T-helper 2 cell treated with Interferon-gamma antibody and Interleukin-4, amounts not matched to agents 5 μg/mL and 100 μg/mL, for 36 hours (primary cell): ENCODE data around the gene MAGI1.

ENCODE experiments used
- DNase-seq: peaks from one replicate; pipeline ENCODE4 v3.0.0; 2021; ENCODE audit warnings: low spot score
- H3K27ac Mint-ChIP-seq: one replicate; pipeline ENCODE4 v1.8.0; 2021; ENCODE audit warnings: mild to moderate bottlenecking, mixed read lengths
- H3K27me3 Mint-ChIP-seq: one replicate; pipeline ENCODE4 v1.8.0; 2021; ENCODE audit warnings: low read depth, mixed read lengths
- H3K36me3 Mint-ChIP-seq: one replicate; pipeline ENCODE4 v1.8.0; 2021; ENCODE audit warnings: low read depth, mixed read lengths
- H3K4me1 Mint-ChIP-seq: one replicate; pipeline ENCODE4 v1.8.0; 2021; ENCODE audit warnings: low read depth, mixed read lengths
- H3K4me3 Mint-ChIP-seq: one replicate; pipeline ENCODE4 v1.8.0; 2022; ENCODE audit warnings: mild to moderate bottlenecking, moderate library complexity, mixed read lengths
- H3K9me3 Mint-ChIP-seq: one replicate; pipeline ENCODE4 v1.8.0; 2021; ENCODE audit warnings: mixed read lengths

The MAGI1 gene

DNA sequence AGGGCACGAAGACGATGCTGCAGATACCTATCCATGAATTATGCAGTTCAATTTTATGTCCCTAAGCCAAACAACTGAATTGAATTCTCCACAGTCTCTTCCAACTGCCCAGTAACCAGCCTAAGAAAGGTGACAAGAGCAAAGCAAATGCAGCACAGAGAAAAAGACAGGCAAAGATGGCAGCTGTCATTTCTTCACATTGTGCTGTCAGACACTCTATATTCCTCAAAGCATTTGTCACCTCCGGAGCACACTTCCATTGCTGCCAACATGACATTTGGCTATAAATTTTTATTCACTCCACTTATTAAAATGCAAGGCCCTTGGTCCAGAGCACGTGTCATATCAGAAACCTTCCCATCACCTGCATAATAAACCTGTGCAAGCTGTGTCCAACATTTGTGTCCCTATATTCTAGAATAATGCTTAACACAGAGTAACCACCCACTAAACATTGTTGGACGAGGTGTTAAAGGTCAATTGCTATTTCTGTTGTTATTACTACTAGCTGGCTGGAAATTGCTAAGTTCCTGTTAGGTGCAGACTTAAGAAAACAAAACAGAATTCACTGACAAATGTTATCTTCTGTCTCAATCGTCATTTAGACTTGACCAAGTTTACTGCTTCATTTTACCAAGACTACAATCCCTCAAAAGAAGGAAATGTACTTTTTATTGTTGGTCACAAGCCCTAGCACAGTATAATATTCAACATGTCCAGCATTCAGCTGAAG, 89.7 kb downstream of the MAGI1 start:
- H3K4me3 Mint-ChIP-seq, result no peak overlapping the region
- no peaks in the 10 kb centered on the region for H3K36me3 Mint-ChIP-seq
- H3K9me3 Mint-ChIP-seq, result no peaks in the 10 kb centered on the region
- DNase-seq, result no peak
- no peaks in the 10 kb centered on the region for H3K27me3 Mint-ChIP-seq
- H3K27ac Mint-ChIP-seq, result no peak overlapping the region
- peaks cover 3% of the 10 kb centered on the region for H3K4me1 Mint-ChIP-seq

DNA sequence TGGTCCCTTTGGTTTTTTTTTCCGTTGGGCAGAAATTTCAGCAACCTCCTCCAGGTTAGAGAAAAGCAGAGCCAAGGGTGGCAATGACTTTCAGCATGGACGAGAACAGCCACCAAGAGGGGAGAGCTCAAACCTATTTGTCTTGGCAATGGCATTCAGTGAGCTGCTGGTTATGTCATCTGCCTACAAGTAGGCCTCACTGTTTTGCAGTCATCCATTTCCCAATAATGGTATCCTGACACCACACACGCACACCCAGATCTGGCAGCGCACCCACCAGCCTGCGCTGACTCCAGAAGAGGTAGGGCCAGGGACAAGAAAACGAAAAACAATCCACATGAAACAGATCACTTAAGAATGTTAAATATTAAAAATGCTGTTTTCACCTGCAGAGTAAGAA, 92.3 kb downstream of the MAGI1 start:
- no peak for DNase-seq

DNA sequence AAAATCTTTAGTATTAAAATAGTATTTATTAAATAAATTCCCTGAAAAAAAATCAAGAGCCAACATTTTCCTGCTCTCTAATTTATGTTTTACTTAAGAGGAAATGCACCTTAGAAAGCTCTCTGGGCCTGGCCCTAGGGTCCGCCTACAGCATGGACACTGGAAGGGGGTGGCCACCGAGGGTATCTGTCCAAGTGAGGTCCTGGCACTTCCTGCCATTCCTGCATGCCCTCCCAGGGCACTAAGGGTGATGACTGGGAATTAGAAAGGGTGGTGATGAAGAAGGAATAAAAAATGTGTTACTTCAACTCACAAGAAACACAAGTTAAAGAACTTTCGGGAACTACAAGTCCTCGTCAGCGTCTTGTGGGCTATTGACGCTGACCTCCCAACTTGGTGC, 92.8 kb downstream of the MAGI1 start:
- Mint-ChIP-seq H3K4me3 (no peak overlapping the region), H3K27ac (no peak overlapping the region), H3K9me3 (no peaks in the 10 kb centered on the region)

More for the DNA sequence above, 92.3 kb downstream of the MAGI1 start:
- no peak overlapping the region for H3K27ac Mint-ChIP-seq
- H3K4me3 Mint-ChIP-seq, result no peak overlapping the region
- no peaks in the 10 kb centered on the region for H3K9me3 Mint-ChIP-seq
- H3K27me3 Mint-ChIP-seq, result no peaks in the 10 kb centered on the region
- H3K4me1 Mint-ChIP-seq, result no peaks in the 10 kb centered on the region
- no peaks in the 10 kb centered on the region for H3K36me3 Mint-ChIP-seq

DNA sequence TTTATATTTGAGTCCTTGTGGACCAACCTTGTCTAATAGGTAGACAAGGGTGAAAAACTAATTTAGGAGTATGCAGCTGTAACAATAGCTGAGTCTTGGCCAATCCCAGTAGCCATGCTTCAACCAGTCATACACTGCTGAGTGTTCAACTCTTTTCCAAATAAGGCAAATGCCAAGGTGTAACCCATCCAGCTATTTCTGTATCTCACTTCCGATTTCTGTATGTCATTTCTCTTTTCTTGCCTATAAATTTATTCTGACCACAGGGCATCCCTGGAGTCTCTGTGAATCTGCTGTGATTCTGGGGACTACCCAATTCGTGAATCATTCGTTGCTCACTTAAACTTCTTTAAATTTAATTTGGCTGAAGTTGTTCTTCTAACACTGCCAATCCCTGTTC, 93.2 kb downstream of the MAGI1 start:
- Mint-ChIP-seq H3K9me3 (no peaks in the 10 kb centered on the region), H3K36me3 (no peaks in the 10 kb centered on the region), H3K4me1 (no peaks in the 10 kb centered on the region), H3K27ac (no peak overlapping the region), H3K27me3 (no peaks in the 10 kb centered on the region), H3K4me3 (no peak overlapping the region)
- DNase-seq, result no peak

More for the DNA sequence above, 92.8 kb downstream of the MAGI1 start:
- Mint-ChIP-seq H3K27me3 (no peaks in the 10 kb centered on the region), H3K4me1 (no peaks in the 10 kb centered on the region), H3K36me3 (no peaks in the 10 kb centered on the region)
- DNase-seq, result no peak

DNA sequence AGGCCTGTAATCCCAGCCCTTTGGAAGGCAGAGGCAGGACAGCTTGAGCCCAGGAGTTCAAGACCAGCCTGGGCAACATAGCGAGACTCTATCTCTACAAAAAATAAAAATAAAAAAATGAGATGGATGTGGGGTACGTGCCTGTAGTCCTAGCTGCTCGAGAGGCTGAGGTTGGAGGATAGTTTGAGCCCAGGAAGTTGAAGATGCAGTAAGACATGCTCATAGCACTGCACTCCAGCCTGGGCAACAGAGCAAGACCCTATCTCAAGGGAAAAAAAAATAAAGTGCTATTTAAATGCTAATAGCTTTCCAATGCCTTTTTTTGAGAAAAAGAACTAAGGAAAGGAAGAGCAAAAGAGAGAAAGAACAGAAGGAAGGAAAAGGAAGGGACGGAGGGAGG, 94.5 kb downstream of the MAGI1 start:
- Mint-ChIP-seq H3K4me1 (no peaks in the 10 kb centered on the region), H3K27me3 (no peaks in the 10 kb centered on the region), H3K9me3 (no peaks in the 10 kb centered on the region), H3K27ac (no peak overlapping the region), H3K4me3 (no peak overlapping the region), H3K36me3 (no peaks in the 10 kb centered on the region)
- no peak for DNase-seq

DNA sequence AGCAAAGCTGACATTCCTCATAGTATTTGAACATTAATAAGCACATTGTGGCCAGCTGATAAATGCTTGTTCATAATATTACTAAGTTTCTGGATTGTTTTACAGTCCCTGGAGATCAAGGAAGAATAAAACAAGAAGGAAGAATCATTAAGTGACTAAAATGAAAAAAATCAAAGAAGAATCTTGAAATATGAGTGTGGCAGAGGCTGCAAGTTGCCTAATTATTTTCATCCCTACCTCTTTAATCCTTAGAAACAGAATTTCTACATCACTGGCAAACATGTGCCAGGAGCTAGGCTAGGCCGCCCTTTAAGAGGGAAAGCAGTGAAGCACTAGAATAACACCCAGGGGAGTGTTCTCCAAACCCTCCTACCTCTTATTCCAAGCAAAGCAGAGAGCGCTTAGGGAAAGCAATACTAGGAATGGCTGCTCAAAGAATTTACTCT, 98.9 kb downstream of the MAGI1 start:
- no peak for DNase-seq
- peaks cover 5% of the 10 kb centered on the region for H3K4me1 Mint-ChIP-seq
- no peak overlapping the region for H3K27ac Mint-ChIP-seq
- H3K4me3 Mint-ChIP-seq, result no peak overlapping the region
- peaks cover 3% of the 10 kb centered on the region for H3K9me3 Mint-ChIP-seq
- H3K27me3 Mint-ChIP-seq, result no peaks in the 10 kb centered on the region
- no peaks in the 10 kb centered on the region for H3K36me3 Mint-ChIP-seq

DNA sequence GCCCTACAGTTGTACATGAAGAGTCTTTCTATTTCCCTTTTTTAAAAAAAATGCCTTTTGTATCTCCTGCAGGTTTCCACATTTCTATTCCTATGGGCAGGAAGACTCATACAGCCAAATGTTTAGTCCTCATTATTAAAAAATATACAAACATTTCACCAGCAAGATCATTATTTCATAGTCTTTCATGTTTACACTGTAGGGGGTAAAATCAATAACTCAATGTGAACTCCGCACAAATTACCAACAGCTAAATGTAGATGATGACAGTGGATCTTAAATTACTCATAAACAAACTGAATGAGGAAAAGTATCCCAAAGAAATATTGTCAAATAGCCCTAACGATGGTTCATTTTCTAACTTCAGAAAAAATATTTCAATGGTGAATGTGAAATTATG, 99.5 kb downstream of the MAGI1 start:
- Mint-ChIP-seq H3K4me1 (peaks cover 5% of the 10 kb centered on the region), H3K4me3 (no peak overlapping the region), H3K27me3 (no peaks in the 10 kb centered on the region), H3K27ac (no peak overlapping the region), H3K36me3 (no peaks in the 10 kb centered on the region), H3K9me3 (peaks cover 4% of the 10 kb centered on the region)
- no peak for DNase-seq

DNA sequence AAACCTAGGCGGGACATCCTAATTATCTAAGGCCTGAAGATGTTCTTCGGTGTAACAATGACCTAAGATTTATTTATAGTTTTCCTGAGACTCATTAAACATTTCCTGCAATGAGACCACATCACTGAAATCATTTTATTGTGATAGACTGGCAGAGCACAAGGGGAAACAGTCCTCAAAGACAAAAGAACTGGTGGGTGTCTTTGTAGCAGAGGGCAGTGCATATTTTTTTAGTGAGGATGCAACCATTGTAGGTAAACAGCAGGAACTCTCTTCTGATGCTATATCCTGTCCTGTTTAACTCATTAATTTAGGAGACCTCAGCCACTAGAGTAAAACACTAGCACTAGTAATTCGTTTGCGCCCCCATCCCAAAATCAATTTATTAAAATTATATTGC, 100.0 kb downstream of the MAGI1 start:
- H3K9me3 Mint-ChIP-seq, result peaks cover 4% of the 10 kb centered on the region
- no peak overlapping the region for H3K4me3 Mint-ChIP-seq
- no peak for DNase-seq
- no peaks in the 10 kb centered on the region for H3K36me3 Mint-ChIP-seq
- peaks cover 5% of the 10 kb centered on the region for H3K4me1 Mint-ChIP-seq
- H3K27ac Mint-ChIP-seq, result no peak overlapping the region
- no peaks in the 10 kb centered on the region for H3K27me3 Mint-ChIP-seq

DNA sequence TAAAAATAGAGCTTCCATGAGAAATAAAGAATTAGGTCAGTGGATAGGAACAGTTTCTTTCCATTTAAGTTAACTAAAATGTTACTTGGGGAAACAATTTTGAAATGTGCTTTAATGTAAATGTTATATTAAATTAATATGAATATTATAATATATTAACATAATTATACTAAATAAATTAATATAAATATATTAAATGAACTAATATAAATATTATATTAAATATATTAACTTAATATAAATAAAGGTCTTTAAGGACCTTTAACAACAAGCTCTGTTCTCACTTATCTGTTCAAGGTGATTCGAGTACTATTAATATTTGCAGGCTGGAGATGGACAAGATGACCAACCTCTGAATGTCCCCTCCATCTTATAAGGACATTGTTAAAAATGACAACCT, 100.6 kb downstream of the MAGI1 start:
- Mint-ChIP-seq H3K27ac (no peak overlapping the region), H3K4me3 (no peak overlapping the region), H3K27me3 (no peaks in the 10 kb centered on the region), H3K36me3 (no peaks in the 10 kb centered on the region), H3K4me1 (peaks cover 5% of the 10 kb centered on the region), H3K9me3 (peaks cover 8% of the 10 kb centered on the region)
- DNase-seq, result no peak

DNA sequence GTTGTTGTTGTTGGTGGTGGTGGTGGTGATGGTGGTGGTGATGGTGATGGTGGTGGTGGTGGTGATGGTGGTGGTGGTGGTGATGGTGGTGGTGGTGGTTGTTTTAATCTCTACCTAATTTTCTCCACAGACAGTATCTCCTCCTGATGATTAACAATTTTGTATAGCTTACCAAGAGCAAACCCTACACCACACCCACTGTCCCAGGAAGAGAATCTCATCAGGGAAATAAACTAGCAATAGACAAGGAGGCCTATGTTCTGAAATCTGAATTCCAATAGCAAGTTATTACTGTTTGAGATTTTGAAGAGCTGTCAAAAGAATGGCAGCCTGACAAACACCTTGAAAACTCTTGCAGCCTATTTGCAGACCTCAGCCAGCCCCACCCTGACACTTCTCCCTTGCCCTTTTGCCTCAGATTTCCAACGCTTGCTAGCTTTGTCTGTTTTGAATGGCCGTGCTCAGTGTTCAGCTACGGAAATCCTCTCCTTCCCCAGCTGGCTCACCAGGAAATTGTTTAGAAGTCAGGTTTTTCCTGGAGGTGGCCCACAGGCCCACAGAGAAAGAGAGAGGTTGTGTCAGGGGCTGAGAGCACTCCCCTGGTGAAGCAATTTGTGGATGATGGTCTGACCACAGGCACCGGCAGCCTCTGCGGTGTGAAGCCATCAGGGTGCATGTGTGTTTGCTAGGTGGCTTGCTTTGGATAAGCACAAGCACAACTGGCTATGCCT, 101.6 kb downstream of the MAGI1 start:
- peaks cover 18% of the 10 kb centered on the region for H3K9me3 Mint-ChIP-seq
- DNase-seq, result peak; percentile 4

DNA sequence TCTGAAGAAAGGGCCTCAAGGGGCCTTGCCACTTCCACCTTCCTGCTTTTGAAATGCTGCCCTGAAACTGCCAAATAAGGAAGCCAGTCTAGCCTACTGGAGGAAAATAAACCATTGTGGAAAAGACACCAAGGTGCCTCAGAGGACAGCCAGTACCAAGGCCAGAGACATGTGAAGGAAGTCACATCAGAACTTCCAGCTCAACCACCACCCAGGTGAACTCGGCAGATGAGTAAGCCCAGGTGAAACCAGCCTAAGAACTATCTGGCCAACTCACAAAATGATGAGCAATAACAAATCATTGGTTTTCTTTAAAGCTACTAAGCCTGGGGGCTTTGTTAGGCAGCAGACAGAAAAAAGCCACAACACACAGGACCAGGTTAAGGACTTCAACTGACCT, 103.0 kb downstream of the MAGI1 start:
- H3K4me3 Mint-ChIP-seq, result no peak overlapping the region
- peaks cover 19% of the 10 kb centered on the region for H3K9me3 Mint-ChIP-seq
- no peak for DNase-seq
- no peak overlapping the region for H3K27ac Mint-ChIP-seq
- no peaks in the 10 kb centered on the region for H3K27me3 Mint-ChIP-seq
- H3K36me3 Mint-ChIP-seq, result no peaks in the 10 kb centered on the region
- peaks cover 5% of the 10 kb centered on the region for H3K4me1 Mint-ChIP-seq

More for the DNA sequence above, 101.6 kb downstream of the MAGI1 start:
- Mint-ChIP-seq H3K4me3 (no peak overlapping the region), H3K4me1 (peaks cover 5% of the 10 kb centered on the region), H3K36me3 (no peaks in the 10 kb centered on the region), H3K27ac (no peak overlapping the region), H3K27me3 (no peaks in the 10 kb centered on the region)

DNA sequence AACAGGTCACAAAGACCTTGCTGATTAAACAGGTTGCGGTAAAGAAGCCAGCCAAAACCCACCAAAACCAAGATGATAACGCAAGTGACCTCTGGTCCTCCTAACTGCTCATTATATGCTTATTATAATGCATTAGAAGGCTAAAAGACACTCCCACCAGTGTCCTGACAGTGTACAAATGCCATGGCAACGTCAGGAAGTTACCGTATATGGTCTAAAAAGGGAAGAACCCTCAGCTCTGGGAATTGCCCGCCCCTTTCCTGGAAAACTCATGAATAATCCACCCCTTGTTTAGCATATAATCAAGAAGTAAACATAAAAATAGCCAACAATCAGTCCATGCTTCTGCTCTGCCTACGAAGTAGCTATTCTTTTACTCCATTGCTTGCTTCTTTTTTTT, 108.1 kb downstream of the MAGI1 start:
- no peak for DNase-seq
- no peaks in the 10 kb centered on the region for H3K27me3 Mint-ChIP-seq
- peaks cover 19% of the 10 kb centered on the region for H3K9me3 Mint-ChIP-seq
- no peak overlapping the region for H3K4me3 Mint-ChIP-seq
- H3K4me1 Mint-ChIP-seq, result peaks cover 2% of the 10 kb centered on the region
- H3K27ac Mint-ChIP-seq, result no peak overlapping the region
- no peaks in the 10 kb centered on the region for H3K36me3 Mint-ChIP-seq

DNA sequence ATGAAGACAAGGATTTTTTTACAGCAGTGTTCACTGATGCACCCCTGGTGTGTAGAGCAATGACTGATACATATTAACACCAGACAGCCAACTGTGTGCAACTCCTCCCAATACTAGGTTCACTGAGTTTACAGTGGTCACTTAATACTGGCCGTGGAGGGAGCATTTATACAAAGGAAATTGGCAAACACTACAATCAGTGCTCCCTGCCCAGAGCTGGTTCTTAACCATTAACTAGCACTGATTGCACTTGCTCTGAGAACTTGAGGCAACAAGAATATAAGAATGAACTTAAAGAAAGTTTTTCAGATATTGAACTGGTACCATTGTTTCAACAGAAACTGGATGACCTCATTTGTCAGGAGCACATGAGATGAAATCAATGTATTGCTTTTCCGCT, 110.6 kb downstream of the MAGI1 start:
- Mint-ChIP-seq H3K4me1 (peaks cover 2% of the 10 kb centered on the region), H3K27ac (no peak overlapping the region), H3K36me3 (no peaks in the 10 kb centered on the region), H3K9me3 (peaks cover 11% of the 10 kb centered on the region), H3K4me3 (no peak overlapping the region), H3K27me3 (no peaks in the 10 kb centered on the region)
- DNase-seq, result no peak

DNA sequence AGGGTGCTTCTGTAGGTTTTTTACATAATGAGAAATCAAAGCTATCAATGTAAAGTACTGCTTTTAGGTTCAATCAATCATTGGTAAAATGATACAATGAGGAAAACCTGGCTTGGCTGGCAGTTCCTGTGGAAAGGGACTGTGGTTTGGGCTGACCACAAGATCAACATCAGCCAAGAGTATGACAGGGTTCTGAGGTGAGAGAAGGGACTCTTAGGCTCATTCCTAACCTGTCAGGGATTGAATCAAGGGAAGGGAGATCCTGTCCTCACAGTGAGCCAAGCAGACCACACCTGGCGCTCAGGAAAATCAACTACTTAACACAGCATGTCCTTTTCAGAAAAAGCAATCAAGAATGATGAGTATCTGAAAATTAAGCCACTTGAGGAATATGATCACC, 111.1 kb downstream of the MAGI1 start:
- DNase-seq, result no peak
- Mint-ChIP-seq H3K36me3 (no peaks in the 10 kb centered on the region), H3K9me3 (peaks cover 6% of the 10 kb centered on the region), H3K27me3 (no peaks in the 10 kb centered on the region), H3K4me1 (peaks cover 2% of the 10 kb centered on the region), H3K27ac (no peak overlapping the region), H3K4me3 (no peak overlapping the region)
